GM12878 (cell line): ENCODE measurements around the gene WDR45B.

Experiments used
- CTCF ChIP-seq, 3 experiments: IDR thresholded peaks in 2 of 3; conservative IDR thresholded peaks in 1 of 3; 2 replicates each; pipeline ENCODE4 v1.5.1; 2011; ENCODE audit warnings: low read depth in 3 of 3, low read length in 3 of 3, mild to moderate bottlenecking in 3 of 3, control low read depth in 2 of 3, moderate library complexity in 2 of 3, inconsistent platforms in 1 of 3, mixed read lengths in 1 of 3; ENCODE audit not compliant: control insufficient read depth in 2 of 3, insufficient read depth in 1 of 3; ENCODE audit errors: extremely low read depth in 1 of 3
- EZH2 ChIP-seq: IDR thresholded peaks from 2 replicates; pipeline ENCODE4 v1.6.1; 2012; ENCODE audit warnings: low read depth, mild to moderate bottlenecking, control low read depth, inconsistent platforms, low read length, borderline replicate concordance; ENCODE audit not compliant: control insufficient read depth
- GABPA ChIP-seq: IDR thresholded peaks from 2 replicates; pipeline ENCODE4 v1.6.1; 2014; ENCODE audit warnings: antibody characterized with exemption, low read depth, mild to moderate bottlenecking, inconsistent platforms
- GATAD2B ChIP-seq: fragments of 450-650 bp; conservative IDR thresholded peaks from 2 replicates; pipeline ENCODE4 v1.6.1; 2017; ENCODE audit warnings: low read depth, mild to moderate bottlenecking, moderate library complexity
- PBX3 ChIP-seq: IDR thresholded peaks from 2 replicates; pipeline ENCODE4 v1.6.1; 2011; ENCODE audit warnings: mild to moderate bottlenecking, low read depth, low read length, moderate library complexity; ENCODE audit not compliant: insufficient replicate concordance
- SUZ12 ChIP-seq: fragments of 200-600 bp; sonication (generic); IDR thresholded peaks from one replicate; pipeline ENCODE4 v1.6.1; 2018; ENCODE audit warnings: antibody characterized with exemption, mild to moderate bottlenecking; ENCODE audit not compliant: unreplicated experiment
- ZNF274 ChIP-seq: IDR thresholded peaks from one replicate; pipeline ENCODE4 v1.8.0; 2011; ENCODE audit not compliant: insufficient read length, insufficient read depth

GRCh38 chr17:82583720-82584234, 64.5 kb downstream of the WDR45B start:
- TF ChIP-seq PBX3: no peak
- no peak for TF ChIP-seq CTCF (IDR thresholded peaks at IDR 0.05 in 2 of 3, conservative IDR thresholded peaks at IDR 0.05 in 1 of 3; ENCODE audit: control insufficient read depth in 2 of 3, extremely low read depth in 1 of 3, insufficient read depth in 1 of 3, low read depth in 3 of 3, low read length in 3 of 3)
- TF ChIP-seq GATAD2B: no peak
- no peak for TF ChIP-seq EZH2
- no peak for TF ChIP-seq GABPA
- no peak for TF ChIP-seq ZNF274
- TF ChIP-seq SUZ12: no peak
